Upper lobe of left lung (tissue), 6 donors: ENCODE results near the gene ZNF266. TPM values are rescaled to one million over a fixed set of nuclear protein-coding genes. Genes with fewer than 3 reads are reported as not detected.
A peak's percentile ranks its signal among the peaks of the same experiment; 100 is the strongest.

Experiments
- ATAC-seq, 2 donors: fragments of 200-7000 bp; cut with Tn5 transposase; one replicate each; pipeline ENCODE4 v1.9.1; 2022; ENCODE audit warnings: mild to moderate bottlenecking in 2 of 2, moderate library complexity in 2 of 2; ENCODE audit not compliant: low FRiP score in 2 of 2
- DNase-seq, 2 donors: peaks; one replicate each; pipeline ENCODE4 v3.0.0-alpha.2; 2019 to 2020
- H3K27ac ChIP-seq, 4 donors: fragments of 200-600 bp; sonication (generic); one replicate each; pipeline ENCODE4 v1.5.1; 2016 to 2019
- H3K27me3 ChIP-seq, 4 donors: fragments of 200-600 bp; sonication (generic); one replicate each; pipeline ENCODE4 v1.5.1; 2017 to 2019
- H3K36me3 ChIP-seq, 4 donors: fragments of 200-600 bp; sonication (generic); one replicate each; pipeline ENCODE4 v1.5.1; 2016 to 2019
- H3K4me1 ChIP-seq, 4 donors: fragments of 200-600 bp; sonication (generic); one replicate each; pipeline ENCODE4 v1.5.1; 2018 to 2019
- H3K4me3 ChIP-seq, 4 donors: fragments of 200-600 bp; sonication (generic); one replicate each; pipeline ENCODE4 v1.5.1; 2017 to 2019; ENCODE audit warnings: mild to moderate bottlenecking in 2 of 4, moderate library complexity in 1 of 4
- H3K9me3 ChIP-seq, 4 donors: fragments of 200-600 bp; sonication (generic); one replicate each; pipeline ENCODE4 v1.5.1; 2018 to 2019
- CTCF ChIP-seq, 6 experiments: fragments of 450-650 bp in 4 of 6; fragments of 200-600 bp in 2 of 6; sonication (generic) in 2 of 6; IDR thresholded peaks; one replicate each; pipeline ENCODE4 v1.5.1; 2016 to 2019; ENCODE audit warnings: antibody characterized with exemption in 6 of 6
- EP300 ChIP-seq, 4 donors: sonication (generic); formaldehyde crosslinking; IDR thresholded peaks; one replicate each; pipeline ENCODE4 v1.5.1; 2017; ENCODE audit warnings: antibody characterized with exemption in 4 of 4, control low read depth in 2 of 4
- POLR2A ChIP-seq, 4 donors: fragments of 450-650 bp; IDR thresholded peaks; one replicate each; pipeline ENCODE4 v1.5.1; 2016 to 2017; ENCODE audit warnings: antibody characterized with exemption in 4 of 4, mild to moderate bottlenecking in 2 of 4
- POLR2AphosphoS5 ChIP-seq, 2 donors: sonication (generic); formaldehyde crosslinking; IDR thresholded peaks; one replicate each; pipeline ENCODE4 v1.5.1; 2017; ENCODE audit warnings: antibody characterized with exemption in 2 of 2
- WGBS, 2 donors: methylation state at CpG; one replicate each; pipeline ENCODE4 v1.1.5; 2017 to 2018; 5-methylcytosine and 5-hydroxymethylcytosine counted together
- total RNA-seq, 6 donors: library from RNA; depleted of rRNA in 4 of 6; stranded (reverse); fragments of >200 nt in 4 of 6; gene quantifications; one replicate each; pipeline versions ENCODE4 v1.1.0 to v1.2.1, GENCODE V29; 2016 to 2021
- donor health status: DM: no; HTN: no; CAD: no; lungs with moderate emphysema.
- donor health status: DM: no; HTN: yes; CAD: no; lungs with severe emphysema.

ZNF266 gene
- total RNA-seq, 6 donors from 2014 or later = 19.2 to 49.2 (median 25.6) TPM

- DNase-seq = no peak
- no peak for ATAC-seq
- no peaks in the 10 kb centered on the region for H3K27me3 ChIP-seq
- H3K4me3 ChIP-seq = no peak overlapping the region
- H3K27ac ChIP-seq = no peak overlapping the region
- no peaks in the 10 kb centered on the region for H3K36me3 ChIP-seq
- 82 to 86% methylated on average over 12 to 13 of the region's 13 CpGs for WGBS, 2 donors
- peaks cover 23 to 88% (median 75%) of the 10 kb centered on the region in 4 donors for H3K9me3 ChIP-seq
- H3K4me1 ChIP-seq = no peaks in the 10 kb centered on the region
- TF ChIP-seq CTCF (IDR thresholded peaks at IDR 0.05) (no peak), POLR2AphosphoS5 (IDR thresholded peaks at IDR 0.05) (no peak), POLR2A (IDR thresholded peaks at IDR 0.05) (no peak), EP300 (IDR thresholded peaks at IDR 0.05) (no peak)
Observed at GRCh38 chr19:9456018-9456689, 20.8 kb upstream of the ZNF266 start.

GRCh38 chr19:9453953-9454352 is 18.6 kb upstream of the ZNF266 start:
- Histone ChIP-seq H3K27ac (no peak overlapping the region), H3K4me3 (no peak overlapping the region), H3K4me1 (no peaks in the 10 kb centered on the region), H3K9me3 (peaks cover 32 to 91% (median 83%) of the 10 kb centered on the region in 4 donors), H3K36me3 (no peaks in the 10 kb centered on the region), H3K27me3 (no peaks in the 10 kb centered on the region)
- TF ChIP-seq CTCF (IDR thresholded peaks at IDR 0.05) = no peak
- ATAC-seq (no peak), DNase-seq (no peak)
- WGBS, 2 donors = 91 to 93% methylated on average over 4 of the region's 4 CpGs

- ATAC-seq (no peak), DNase-seq (no peak)
- Histone ChIP-seq H3K4me3 (no peak overlapping the region), H3K9me3 (peaks cover 6 to 70% (median 60%) of the 10 kb centered on the region in 4 donors), H3K27ac (no peak overlapping the region), H3K36me3 (no peaks in the 10 kb centered on the region), H3K27me3 (no peaks in the 10 kb centered on the region), H3K4me1 (no peaks in the 10 kb centered on the region)
- TF ChIP-seq CTCF (IDR thresholded peaks at IDR 0.05) = no peak
- no peak for TF ChIP-seq EP300 (IDR thresholded peaks at IDR 0.05)
- TF ChIP-seq POLR2A (IDR thresholded peaks at IDR 0.05) = no peak
- TF ChIP-seq POLR2AphosphoS5 (IDR thresholded peaks at IDR 0.05) = no peak
- 63 to 86% methylated on average over 1 of the region's 1 CpG for WGBS, 2 donors
Observed at GRCh38 chr19:9445037-9445436, 9.7 kb upstream of the ZNF266 start.

GRCh38 chr19:9436358-9436757 is 985 bp upstream of the ZNF266 start:
- H3K27me3 ChIP-seq = no peaks in the 10 kb centered on the region
- WGBS, 2 donors = 74 to 88% methylated on average over 4 of the region's 4 CpGs
- no peak for ATAC-seq
- H3K4me1 ChIP-seq = peaks cover 17 to 22% (median 19%) of the 10 kb centered on the region in 4 donors
- TF ChIP-seq EP300 (IDR thresholded peaks at IDR 0.05) = no peak
- H3K9me3 ChIP-seq = peaks cover 0 to 5% (median 0%) of the 10 kb centered on the region in 4 donors
- H3K27ac ChIP-seq = peak overlapping the region in 1 of 4 donors; percentile 93
- no peak for DNase-seq
- peaks cover 4 to 19% (median 12%) of the 10 kb centered on the region in 4 donors for H3K36me3 ChIP-seq
- peak overlapping the region in 2 of 4 donors; percentile 72 for H3K4me3 ChIP-seq

GRCh38 chr19:9431475-9431874 is 3.9 kb downstream of the ZNF266 start:
- no peak overlapping the region for H3K4me3 ChIP-seq
- 87 to 92% methylated on average over 7 of the region's 7 CpGs for WGBS, 2 donors
- no peak for TF ChIP-seq POLR2AphosphoS5 (IDR thresholded peaks at IDR 0.05)
- TF ChIP-seq EP300 (IDR thresholded peaks at IDR 0.05) = no peak
- TF ChIP-seq CTCF (IDR thresholded peaks at IDR 0.05) = peak in 4 of 6 experiments; percentile 28 to 42 (median 42)
- H3K27ac ChIP-seq = no peak overlapping the region
- ATAC-seq (no peak), DNase-seq (no peak)
- H3K36me3 ChIP-seq = peaks cover 7 to 66% (median 34%) of the 10 kb centered on the region in 4 donors
- H3K4me1 ChIP-seq = peaks cover 17 to 22% (median 19%) of the 10 kb centered on the region in 4 donors
- H3K27me3 ChIP-seq = no peaks in the 10 kb centered on the region
- H3K9me3 ChIP-seq = peaks cover 0 to 6% (median 0%) of the 10 kb centered on the region in 4 donors
